Activated CD4-positive, alpha-beta T cell treated with anti-CD3 and anti-CD28 coated beads, Interleukin-2, amount 10 ng/mL, durations not matched to agents 7 days and 5 days (primary cell): Measurements from ENCODE around the gene ZMYM2. TPM values are rescaled to one million over a fixed set of nuclear protein-coding genes. Genes with fewer than 3 reads are reported as not detected.

Experiments
- CTCF ChIA-PET: fragments of 350-600 bp; sonication (Branson Sonifier 250); formaldehyde crosslinking; loops from one replicate; lab custom pipeline; 2021; ENCODE audit warnings: antibody characterized with exemption; lab: Charles Lee
- POLR2A ChIA-PET: fragments of 350-600 bp; sonication (Branson Sonifier 250); formaldehyde crosslinking; loops from one replicate; lab custom pipeline; 2021; ENCODE audit warnings: antibody characterized with exemption; lab: Charles Lee
- DNase-seq: peaks from one replicate; pipeline ENCODE4 v3.0.0-alpha.2; 2020
- H3K27ac Mint-ChIP-seq: one replicate; pipeline ENCODE4 v1.8.0; 2021; ENCODE audit warnings: mild to moderate bottlenecking, moderate library complexity, mixed read lengths
- H3K27me3 Mint-ChIP-seq: one replicate; pipeline ENCODE4 v1.8.0; 2021; ENCODE audit warnings: mixed read lengths
- H3K36me3 Mint-ChIP-seq: one replicate; pipeline ENCODE4 v1.8.0; 2021; ENCODE audit warnings: low read depth, mixed read lengths
- H3K4me1 Mint-ChIP-seq: one replicate; pipeline ENCODE4 v1.8.0; 2021; ENCODE audit warnings: mixed read lengths
- H3K4me3 Mint-ChIP-seq: one replicate; pipeline ENCODE4 v1.8.0; 2021; ENCODE audit warnings: mild to moderate bottlenecking, moderate library complexity, mixed read lengths
- H3K9me3 Mint-ChIP-seq: one replicate; pipeline ENCODE4 v1.8.0; 2021; ENCODE audit warnings: mixed read lengths
- total RNA-seq, 2 experiments: library from RNA; stranded (reverse); gene quantifications; one replicate each; pipeline ENCODE4 v1.2.3, GENCODE V29; 2021

The ZMYM2 gene
- 10 to 100 TPM; 41.5 to 46.7 TPM for total RNA-seq

DNA sequence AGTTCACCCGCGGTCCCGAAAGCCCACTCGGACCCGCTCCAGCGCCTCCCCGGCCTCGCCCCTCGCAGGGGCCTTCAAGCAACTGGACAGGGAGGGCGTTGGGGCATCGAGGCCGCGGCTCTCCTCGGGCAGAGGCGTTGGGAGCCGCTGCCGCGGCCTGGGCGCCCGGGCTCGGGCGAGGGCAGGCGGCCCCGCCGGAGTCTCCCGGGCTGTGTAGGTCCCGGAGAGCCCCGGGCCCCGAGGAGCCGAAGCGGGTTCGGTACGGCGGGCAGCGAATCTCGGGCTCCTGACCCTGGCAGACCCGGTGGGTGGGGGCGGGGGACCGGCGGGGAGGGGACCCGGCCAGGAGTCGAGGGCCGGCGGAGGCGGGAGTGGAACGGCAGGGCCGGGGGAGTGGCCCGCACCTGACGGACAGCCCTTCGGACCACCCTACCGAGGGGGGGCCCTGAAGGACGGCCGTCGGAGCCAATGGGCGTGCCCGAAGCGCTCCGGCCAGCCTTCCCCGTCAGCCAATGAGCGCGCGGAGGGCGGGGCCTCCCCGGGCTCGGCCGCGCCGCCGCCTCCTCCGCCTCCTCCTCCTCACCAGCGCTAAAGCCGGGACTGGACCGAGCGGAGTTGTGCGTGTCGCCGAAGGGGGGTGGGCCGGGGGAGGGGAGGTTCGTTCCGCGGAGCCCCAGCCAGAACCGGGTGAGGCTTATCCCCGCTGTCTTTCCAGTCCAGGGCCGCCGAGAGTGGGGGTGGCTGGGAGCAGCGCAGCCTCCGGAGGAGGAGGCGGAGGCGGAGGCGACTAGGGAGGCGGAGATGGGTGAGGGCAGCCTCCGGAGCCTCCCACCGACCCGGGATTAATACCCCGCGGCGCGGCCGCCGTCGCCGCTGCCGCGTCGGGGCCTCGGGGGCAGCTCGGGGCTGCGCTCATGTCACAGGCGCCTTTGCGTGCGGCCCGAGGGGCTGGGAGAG is at the start of gene ZMYM2:
Gene ZMYM2, plus strand, starts transcription at position 573 of the 957 bp plus-strand sequence. CDS start 34,346 bp downstream, outside the sequence.
- DNase-seq: peak; percentile 95
- Mint-ChIP-seq H3K4me3 (peak within 1 kb of the TSS; percentile 94), H3K27me3 (peaks cover 5% of the 10 kb centered on the region), H3K27ac (peak within 1 kb of the TSS; percentile 98), H3K36me3 (peaks cover 10% of the 10 kb centered on the region), H3K9me3 (no peaks in the 10 kb centered on the region), H3K4me1 (peaks cover 27% of the 10 kb centered on the region)
- POLR2A ChIA-PET: no interaction called here
- CTCF ChIA-PET: interaction anchor here (0.6 kb wide), 1 partner anchor 113 kb away, joined by 3 read pairs; no protein-coding TSS in a partner anchor

DNA sequence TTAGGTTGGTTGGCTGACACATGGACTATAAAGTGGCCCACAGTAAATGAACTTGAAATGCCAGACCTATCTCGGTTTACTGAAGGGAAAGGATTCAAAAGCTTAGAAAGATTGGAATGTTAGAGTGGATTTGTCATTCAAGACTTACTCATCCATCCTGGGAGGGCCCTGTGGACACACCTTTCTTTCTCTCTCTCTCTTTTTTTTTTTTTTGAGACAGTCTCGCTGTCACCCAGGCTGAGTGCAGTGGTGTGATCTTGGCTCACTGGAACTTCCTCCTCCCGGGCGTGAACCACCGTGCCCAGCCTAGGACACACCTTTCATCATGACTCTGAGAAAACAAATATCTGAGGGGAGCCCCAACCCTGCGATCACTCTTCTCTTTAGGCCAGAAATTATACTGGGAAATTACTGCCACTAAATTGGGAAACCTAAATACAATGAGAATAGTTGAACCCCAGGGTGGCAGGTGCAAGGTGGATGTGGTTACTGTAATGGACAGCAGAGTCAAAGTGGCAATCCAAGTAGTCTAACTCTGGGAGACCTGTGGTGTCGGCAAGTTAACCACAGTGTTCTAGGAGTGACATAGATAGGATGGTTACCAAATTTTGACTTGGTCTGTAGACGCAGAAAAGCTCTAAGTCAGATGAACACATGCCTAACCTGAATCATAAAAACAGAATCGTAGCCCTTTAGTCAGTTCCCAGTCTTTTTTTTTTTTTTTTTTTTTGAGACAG is 48.0 kb upstream of the ZMYM2 start:
- Mint-ChIP-seq H3K4me3 (no peak overlapping the region), H3K27me3 (no peaks in the 10 kb centered on the region), H3K36me3 (no peaks in the 10 kb centered on the region), H3K27ac (no peak overlapping the region), H3K4me1 (no peaks in the 10 kb centered on the region), H3K9me3 (no peaks in the 10 kb centered on the region)
- no peak for DNase-seq
- POLR2A ChIA-PET: interaction anchor here (0.6 kb wide), 1 partner anchor 164 kb away, joined by 5 read pairs; no protein-coding TSS in a partner anchor
- CTCF ChIA-PET: interaction anchor here (0.6 to 0.9 kb wide), 3 partner anchors 24 to 93 kb away, joined by 3 to 5 read pairs (median 3); no protein-coding TSS in a partner anchor

DNA sequence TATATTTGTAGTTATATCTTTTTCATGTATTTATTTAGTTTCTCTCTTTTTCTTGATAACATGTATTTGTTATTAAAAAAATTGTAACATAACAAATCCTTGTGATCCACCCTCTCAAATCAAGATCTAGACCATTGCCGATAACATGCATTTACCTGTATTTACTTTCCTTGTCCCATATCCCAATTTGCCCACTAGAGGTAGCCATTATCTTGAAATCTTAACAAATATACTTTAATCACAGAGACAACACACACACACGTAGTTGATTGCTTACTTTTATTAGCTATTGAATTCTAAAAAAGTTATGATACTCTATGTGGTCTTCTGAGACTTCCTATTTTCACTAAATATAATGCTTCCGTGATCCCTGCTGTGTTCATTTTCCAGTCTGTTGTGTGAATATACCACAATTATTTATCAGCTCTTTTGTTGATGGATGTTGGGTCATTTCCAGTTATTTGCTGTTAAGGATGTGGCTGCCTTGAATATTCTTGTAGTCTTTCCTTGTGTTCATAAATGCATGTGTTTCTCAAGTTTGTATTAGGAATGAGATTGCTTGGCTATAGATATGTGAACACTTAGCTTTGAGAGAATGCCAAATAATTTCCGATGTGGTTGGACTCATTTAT is 31.3 kb upstream of the ZMYM2 start:
- ChIA-PET POLR2A (no interaction called here), CTCF (no interaction called here)
- Mint-ChIP-seq H3K4me1 (no peaks in the 10 kb centered on the region), H3K4me3 (no peak overlapping the region), H3K36me3 (no peaks in the 10 kb centered on the region), H3K27ac (no peak overlapping the region), H3K9me3 (no peaks in the 10 kb centered on the region), H3K27me3 (no peaks in the 10 kb centered on the region)
- no peak for DNase-seq

DNA sequence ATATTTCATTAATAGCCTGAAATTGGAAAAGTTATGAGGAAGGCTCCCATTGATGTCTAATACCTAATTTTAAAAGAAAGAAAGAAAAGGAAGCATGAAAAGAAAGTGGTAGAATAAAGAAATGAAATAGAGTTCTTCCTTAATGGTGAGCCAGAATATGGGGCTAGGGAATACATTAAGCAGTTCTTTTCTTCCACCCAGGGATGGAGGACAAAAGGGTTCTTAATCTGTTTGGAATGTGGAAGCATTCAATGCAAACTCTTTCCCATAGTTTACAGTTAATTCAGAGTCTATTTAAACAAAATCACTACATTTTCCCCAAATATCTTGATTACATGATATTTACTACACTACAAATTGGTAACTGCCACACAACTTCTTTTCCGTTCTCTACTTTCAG is 18.4 kb upstream of the ZMYM2 start:
- no peaks in the 10 kb centered on the region for H3K4me1 Mint-ChIP-seq
- peaks cover 2% of the 10 kb centered on the region for H3K9me3 Mint-ChIP-seq
- DNase-seq: no peak
- peaks cover 21% of the 10 kb centered on the region for H3K27me3 Mint-ChIP-seq
- ChIA-PET CTCF (no interaction called here), POLR2A (no interaction called here)
- no peak overlapping the region for H3K27ac Mint-ChIP-seq
- no peaks in the 10 kb centered on the region for H3K36me3 Mint-ChIP-seq
- no peak overlapping the region for H3K4me3 Mint-ChIP-seq

DNA sequence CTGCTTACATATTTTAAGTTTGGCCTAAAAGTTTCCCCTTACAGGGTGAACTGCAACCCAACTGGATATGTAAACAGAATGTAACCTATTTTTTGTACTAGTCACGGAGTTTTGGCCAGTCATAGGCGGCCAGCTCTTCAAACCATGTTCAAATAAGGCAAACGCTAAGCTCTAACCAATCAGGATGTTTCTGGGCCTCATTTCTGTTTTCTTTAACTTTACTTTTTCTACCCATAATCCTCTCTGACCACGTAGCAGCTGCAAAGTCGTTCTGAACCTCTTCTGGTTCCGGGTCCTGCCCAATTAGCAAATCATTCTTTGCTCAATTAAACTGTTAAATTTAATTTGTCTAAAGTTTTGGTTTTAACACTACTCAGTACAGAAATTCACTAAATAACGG is 8.2 kb upstream of the ZMYM2 start:
- POLR2A ChIA-PET: no interaction called here
- peaks cover 5% of the 10 kb centered on the region for H3K27me3 Mint-ChIP-seq
- H3K4me1 Mint-ChIP-seq: no peaks in the 10 kb centered on the region
- no peak for DNase-seq
- H3K36me3 Mint-ChIP-seq: no peaks in the 10 kb centered on the region
- H3K27ac Mint-ChIP-seq: no peak overlapping the region
- H3K4me3 Mint-ChIP-seq: no peak overlapping the region
- CTCF ChIA-PET: no interaction called here
- H3K9me3 Mint-ChIP-seq: no peaks in the 10 kb centered on the region

DNA sequence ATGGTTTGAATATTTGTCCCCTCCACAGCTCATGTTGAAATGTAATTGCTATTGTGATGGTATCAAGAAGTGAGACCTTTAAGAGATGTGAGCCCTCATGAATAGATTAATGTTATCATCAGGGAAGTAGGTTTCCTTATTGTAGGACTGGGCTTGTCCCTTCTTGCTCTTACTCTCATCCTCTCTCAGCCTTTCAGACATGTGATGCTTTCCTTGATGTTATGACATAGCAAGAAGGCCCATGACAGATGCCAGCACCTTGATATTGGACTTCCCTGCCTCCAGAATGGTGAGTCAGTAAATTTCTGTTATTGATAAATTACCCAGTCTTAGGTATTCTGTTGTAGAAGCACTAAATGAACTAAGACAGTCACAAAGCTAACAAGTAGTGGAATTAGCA is 5.7 kb upstream of the ZMYM2 start:
- no peak overlapping the region for H3K27ac Mint-ChIP-seq
- ChIA-PET CTCF (interaction anchor here (0.9 kb wide), 1 partner anchor 10 kb away, joined by 4 read pairs; no protein-coding TSS in a partner anchor), POLR2A (no interaction called here)
- H3K4me1 Mint-ChIP-seq: peaks cover 3% of the 10 kb centered on the region
- H3K27me3 Mint-ChIP-seq: peaks cover 10% of the 10 kb centered on the region
- no peak for DNase-seq
- H3K36me3 Mint-ChIP-seq: no peaks in the 10 kb centered on the region
- H3K9me3 Mint-ChIP-seq: no peaks in the 10 kb centered on the region
- no peak overlapping the region for H3K4me3 Mint-ChIP-seq

DNA sequence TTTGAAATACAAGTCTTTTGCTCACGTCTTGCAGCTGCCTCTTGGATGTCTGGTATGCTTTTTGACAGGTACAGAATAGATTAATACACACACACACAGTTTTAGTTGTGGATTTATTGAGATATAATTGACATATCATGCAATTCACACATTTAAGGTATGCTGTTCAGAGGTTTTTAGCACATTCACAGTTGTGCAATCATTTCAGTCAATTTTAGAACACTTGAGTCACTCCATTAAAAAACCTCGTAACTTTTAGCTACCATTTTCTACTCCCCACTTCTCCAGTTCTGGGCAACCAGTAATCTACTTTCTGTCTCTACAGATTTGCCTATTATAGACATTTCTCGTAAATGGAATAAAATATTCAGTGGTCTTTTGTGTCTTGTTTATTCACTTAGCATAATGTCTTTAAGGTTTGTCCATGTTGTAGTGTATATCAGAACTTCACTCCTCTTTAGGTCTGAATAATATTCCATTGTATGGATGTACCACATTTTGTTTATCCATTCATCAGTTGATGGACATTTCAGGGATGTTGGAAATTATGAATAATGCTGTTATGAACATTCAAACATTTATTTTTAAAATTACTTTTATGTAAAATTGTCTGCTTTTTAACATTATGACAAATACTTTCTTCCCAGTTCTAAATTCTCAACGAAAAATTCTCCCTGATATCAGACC is 2.5 kb upstream of the ZMYM2 start:
- ChIA-PET POLR2A (interaction anchor here (0.6 to 0.7 kb wide), 2 partner anchors 92 to 119 kb away, joined by 4 to 5 read pairs; partner anchors contain the start of gene ZMYM5), CTCF (interaction anchor here (0.6 to 1.8 kb wide), 3 partner anchors 24 to 115 kb away, joined by 3 to 4 read pairs (median 3); partner anchors contain the start of gene ZMYM5)
- Mint-ChIP-seq H3K4me1 (peaks cover 15% of the 10 kb centered on the region), H3K27ac (no peak overlapping the region), H3K36me3 (peaks cover 3% of the 10 kb centered on the region), H3K27me3 (peaks cover 8% of the 10 kb centered on the region), H3K4me3 (no peak overlapping the region), H3K9me3 (no peaks in the 10 kb centered on the region)
- no peak for DNase-seq

DNA sequence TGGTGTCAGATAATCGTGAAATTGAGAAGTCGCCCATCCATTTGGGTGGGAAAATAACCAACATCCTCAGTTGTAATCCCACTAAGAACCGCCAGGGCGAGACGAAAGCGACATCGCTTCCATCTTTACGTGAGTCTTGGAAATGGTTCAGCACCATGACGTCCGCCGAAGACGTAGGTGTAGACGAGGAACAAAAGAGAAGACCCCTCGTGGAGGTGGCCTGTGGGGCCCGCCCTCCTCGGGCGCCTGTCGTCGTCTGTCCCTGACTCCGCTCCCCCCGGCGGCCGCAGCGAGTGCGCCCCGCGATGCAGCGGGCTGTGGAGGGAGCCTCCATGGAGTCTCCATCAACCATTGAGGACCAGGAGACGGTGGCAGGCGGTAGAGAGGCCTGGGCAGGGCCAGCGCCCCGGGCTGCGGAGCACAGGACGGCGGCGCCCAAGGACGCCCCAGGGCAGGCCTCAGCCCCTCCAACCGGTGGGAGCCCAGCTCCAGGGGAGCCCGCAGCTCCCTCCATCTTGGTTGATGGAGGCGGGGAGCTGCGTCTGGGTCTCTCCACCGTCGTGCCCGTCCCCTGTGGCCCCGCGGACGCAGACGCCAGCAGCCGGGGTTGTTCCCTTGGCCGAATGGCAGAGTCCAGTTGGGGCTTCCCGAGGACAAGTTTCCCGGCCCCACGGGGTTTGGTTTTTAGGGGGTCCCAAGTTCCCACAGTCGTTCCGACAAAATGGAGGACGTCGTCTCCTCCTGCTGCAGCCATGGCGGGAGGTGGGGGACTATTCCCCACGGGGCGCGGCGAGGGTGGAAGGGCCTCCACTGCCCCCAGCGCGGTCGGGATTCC is 990 bp upstream of the ZMYM2 start:
- CTCF ChIA-PET: interaction anchor here (0.6 kb wide), 1 partner anchor 113 kb away, joined by 3 read pairs; no protein-coding TSS in a partner anchor

DNA sequence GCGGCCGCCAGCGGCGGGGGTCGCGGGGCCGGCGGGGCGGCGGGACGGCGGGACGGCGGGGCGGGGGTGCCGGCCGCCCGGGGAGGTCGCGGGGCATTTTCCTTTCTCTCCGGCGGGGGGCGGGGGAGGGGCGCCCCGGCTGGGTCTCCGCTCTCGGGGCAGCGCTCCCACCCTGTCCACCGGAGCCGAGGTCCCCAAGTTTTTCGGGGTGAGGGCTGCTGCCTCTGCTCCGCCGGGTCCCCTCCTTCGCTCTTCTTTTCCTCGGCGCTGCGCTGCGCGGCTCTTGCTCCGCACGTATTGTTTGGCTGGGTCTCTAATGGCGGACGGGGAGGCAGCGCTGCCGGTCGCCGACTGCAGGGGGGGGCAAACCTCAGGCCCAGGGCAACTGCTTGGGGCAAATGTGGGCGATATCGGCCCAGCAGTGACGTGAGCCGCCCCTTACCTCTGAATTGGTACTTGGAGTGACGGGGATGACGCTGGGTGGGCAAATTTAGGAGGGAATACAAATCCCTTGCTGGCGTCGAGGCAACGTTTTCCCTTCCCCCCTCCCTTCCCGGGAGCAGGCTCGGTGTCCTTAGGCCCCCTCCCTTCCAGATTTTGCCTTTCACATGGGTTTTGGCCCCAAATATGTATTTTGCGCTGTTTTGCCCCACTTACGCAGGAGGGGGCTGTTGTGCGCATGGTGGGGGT is 759 bp downstream of the ZMYM2 start:
- peak; percentile 71 for DNase-seq
- ChIA-PET POLR2A (no interaction called here), CTCF (interaction anchor here (0.6 to 1.2 kb wide), 6 partner anchors 10 to 168 kb away, joined by 3 to 5 read pairs (median 3); no protein-coding TSS in a partner anchor)
- H3K4me3 Mint-ChIP-seq: peak overlapping the region; percentile 94
- peak overlapping the region; percentile 98 for H3K27ac Mint-ChIP-seq
- H3K27me3 Mint-ChIP-seq: peaks cover 5% of the 10 kb centered on the region
- peaks cover 27% of the 10 kb centered on the region for H3K4me1 Mint-ChIP-seq
- H3K9me3 Mint-ChIP-seq: no peaks in the 10 kb centered on the region
- H3K36me3 Mint-ChIP-seq: peaks cover 10% of the 10 kb centered on the region

More for the DNA sequence above, 990 bp upstream of the ZMYM2 start:
- POLR2A ChIA-PET: no interaction called here
- Mint-ChIP-seq H3K9me3 (no peaks in the 10 kb centered on the region), H3K4me3 (peak overlapping the region; percentile 76), H3K36me3 (peaks cover 10% of the 10 kb centered on the region), H3K27me3 (peaks cover 5% of the 10 kb centered on the region), H3K27ac (peak overlapping the region; percentile 90), H3K4me1 (peaks cover 27% of the 10 kb centered on the region)
- peak; percentile 77 for DNase-seq

DNA sequence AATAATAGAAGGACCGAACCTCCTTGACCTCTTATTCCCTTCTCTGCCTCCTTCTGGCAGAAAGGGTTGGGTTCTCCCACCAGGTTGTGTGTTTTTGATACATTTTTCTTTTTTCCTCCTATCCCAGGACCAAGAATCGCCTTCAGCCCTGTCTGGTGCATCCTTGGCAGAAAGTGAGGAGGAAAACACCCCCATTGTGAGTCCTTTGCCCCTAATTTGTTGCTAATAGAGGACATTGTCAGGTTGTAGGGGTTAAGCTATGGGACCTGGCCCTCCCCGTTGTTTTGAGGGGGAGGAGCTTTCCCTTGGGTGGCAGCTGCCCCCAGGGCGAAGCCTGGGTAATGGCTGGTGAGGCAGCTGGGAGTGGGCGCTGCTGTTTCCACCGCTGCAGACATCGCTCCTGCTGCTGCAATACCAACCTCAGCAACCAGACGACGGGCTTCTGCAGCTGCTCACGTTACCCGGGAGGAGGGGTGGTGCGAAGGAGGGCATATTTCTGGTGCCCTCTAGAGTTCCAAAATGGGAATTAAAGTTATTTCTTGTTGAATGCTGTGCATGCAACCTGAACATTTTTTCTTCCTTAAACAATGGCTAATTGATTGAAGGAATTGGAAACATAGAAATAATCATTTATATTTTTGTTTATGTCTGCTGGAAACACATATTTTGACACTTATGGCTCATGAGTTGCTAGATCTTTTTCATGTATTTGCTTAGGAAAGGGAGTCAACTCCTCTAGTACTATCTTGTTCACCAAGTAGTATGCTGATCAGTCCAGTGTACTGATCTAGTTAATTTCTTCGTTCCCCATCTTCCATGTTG is 1.5 kb downstream of the ZMYM2 start:
- peak overlapping the region; percentile 98 for H3K27ac Mint-ChIP-seq
- peak; percentile 92 for DNase-seq
- CTCF ChIA-PET: interaction anchor here (0.5 to 1.2 kb wide), 8 partner anchors 11 to 168 kb away, joined by 3 to 5 read pairs (median 3); no protein-coding TSS in a partner anchor
- POLR2A ChIA-PET: no interaction called here
- peaks cover 5% of the 10 kb centered on the region for H3K27me3 Mint-ChIP-seq
- H3K4me1 Mint-ChIP-seq: peaks cover 27% of the 10 kb centered on the region
- peaks cover 10% of the 10 kb centered on the region for H3K36me3 Mint-ChIP-seq
- H3K4me3 Mint-ChIP-seq: peak overlapping the region; percentile 94
- H3K9me3 Mint-ChIP-seq: no peaks in the 10 kb centered on the region
